ENCODE data around the gene CERS3.
A peak's percentile ranks its signal among the peaks of the same experiment; 100 is the strongest.

Gene CERS3

GRCh38 chr15:100517846-100518245, 10.9 kb downstream of the CERS3 start:
- H3K4me3 ChIP-seq (ENCODE audit: severe bottlenecking), result no peak overlapping the region
- TF ChIP-seq CTCF (IDR thresholded peaks at IDR 0.05; ENCODE audit: poor library complexity, severe bottlenecking), result no peak
- no peaks in the 10 kb centered on the region for H3K36me3 ChIP-seq (ENCODE audit: low read depth)
- H3K9me3 ChIP-seq (ENCODE audit: severe bottlenecking), result no peaks in the 10 kb centered on the region
- no peak for ATAC-seq (ENCODE audit: low read depth)
- H3K27ac ChIP-seq (ENCODE audit: poor library complexity, severe bottlenecking), result no peak overlapping the region
- no peak for DNase-seq (ENCODE audit: low spot score)
- H3K4me1 ChIP-seq (ENCODE audit: insufficient read depth, poor library complexity, severe bottlenecking), result no peaks in the 10 kb centered on the region
- H3K27me3 ChIP-seq (ENCODE audit: insufficient read depth, poor library complexity, severe bottlenecking), result peaks cover 19% of the 10 kb centered on the region

GRCh38 chr15:100516643-100517512, 11.9 kb downstream of the CERS3 start:
- H3K9me3 ChIP-seq (ENCODE audit: severe bottlenecking), result no peaks in the 10 kb centered on the region
- ATAC-seq (ENCODE audit: low read depth) (no peak), DNase-seq (ENCODE audit: low spot score) (no peak)
- H3K27ac ChIP-seq (ENCODE audit: poor library complexity, severe bottlenecking), result no peak overlapping the region
- peaks cover 19% of the 10 kb centered on the region for H3K27me3 ChIP-seq (ENCODE audit: insufficient read depth, poor library complexity, severe bottlenecking)
- TF ChIP-seq CTCF (IDR thresholded peaks at IDR 0.05; ENCODE audit: poor library complexity, severe bottlenecking), result no peak
- H3K4me1 ChIP-seq (ENCODE audit: insufficient read depth, poor library complexity, severe bottlenecking), result no peaks in the 10 kb centered on the region
- H3K36me3 ChIP-seq (ENCODE audit: low read depth), result no peaks in the 10 kb centered on the region
- H3K4me3 ChIP-seq (ENCODE audit: severe bottlenecking), result no peak overlapping the region

- Histone ChIP-seq H3K9me3 (ENCODE audit: severe bottlenecking) (no peaks in the 10 kb centered on the region), H3K27ac (ENCODE audit: poor library complexity, severe bottlenecking) (no peak overlapping the region), H3K4me1 (ENCODE audit: insufficient read depth, poor library complexity, severe bottlenecking) (no peaks in the 10 kb centered on the region), H3K4me3 (ENCODE audit: severe bottlenecking) (no peak overlapping the region), H3K36me3 (ENCODE audit: low read depth) (no peaks in the 10 kb centered on the region), H3K27me3 (ENCODE audit: insufficient read depth, poor library complexity, severe bottlenecking) (peaks cover 19% of the 10 kb centered on the region)
- DNase-seq (ENCODE audit: low spot score) (no peak), ATAC-seq (ENCODE audit: low read depth) (0 out of 3 replicates have a peak, but pooled peaks have one; percentile 28)
- no peak for TF ChIP-seq CTCF (IDR thresholded peaks at IDR 0.05; ENCODE audit: poor library complexity, severe bottlenecking)
These were observed 13.0 kb downstream of the CERS3 start for GRCh38 chr15:100515758-100516157.

- no peaks in the 10 kb centered on the region for H3K9me3 ChIP-seq (ENCODE audit: severe bottlenecking)
- H3K27me3 ChIP-seq (ENCODE audit: insufficient read depth, poor library complexity, severe bottlenecking), result peaks cover 3% of the 10 kb centered on the region
- H3K36me3 ChIP-seq (ENCODE audit: low read depth), result no peaks in the 10 kb centered on the region
- no peak for DNase-seq (ENCODE audit: low spot score)
- H3K4me3 ChIP-seq (ENCODE audit: severe bottlenecking), result no peak overlapping the region
- no peak for TF ChIP-seq CTCF (IDR thresholded peaks at IDR 0.05; ENCODE audit: poor library complexity, severe bottlenecking)
- ATAC-seq (ENCODE audit: low read depth), result no peak
- H3K27ac ChIP-seq (ENCODE audit: poor library complexity, severe bottlenecking), result no peak overlapping the region
- no peaks in the 10 kb centered on the region for H3K4me1 ChIP-seq (ENCODE audit: insufficient read depth, poor library complexity, severe bottlenecking)
These were observed 20.0 kb downstream of the CERS3 start for GRCh38 chr15:100508641-100509300.

All from RWPE2 (cell line).